Measurements from ENCODE around the gene C2orf92. TPM values are rescaled to one million over a fixed set of nuclear protein-coding genes. Genes with fewer than 3 reads are reported as not detected.

Gene C2orf92
- polyA plus RNA-seq, 3 donors from 2014 or later, result 0.37 TPM; not detected in 2

DNA sequence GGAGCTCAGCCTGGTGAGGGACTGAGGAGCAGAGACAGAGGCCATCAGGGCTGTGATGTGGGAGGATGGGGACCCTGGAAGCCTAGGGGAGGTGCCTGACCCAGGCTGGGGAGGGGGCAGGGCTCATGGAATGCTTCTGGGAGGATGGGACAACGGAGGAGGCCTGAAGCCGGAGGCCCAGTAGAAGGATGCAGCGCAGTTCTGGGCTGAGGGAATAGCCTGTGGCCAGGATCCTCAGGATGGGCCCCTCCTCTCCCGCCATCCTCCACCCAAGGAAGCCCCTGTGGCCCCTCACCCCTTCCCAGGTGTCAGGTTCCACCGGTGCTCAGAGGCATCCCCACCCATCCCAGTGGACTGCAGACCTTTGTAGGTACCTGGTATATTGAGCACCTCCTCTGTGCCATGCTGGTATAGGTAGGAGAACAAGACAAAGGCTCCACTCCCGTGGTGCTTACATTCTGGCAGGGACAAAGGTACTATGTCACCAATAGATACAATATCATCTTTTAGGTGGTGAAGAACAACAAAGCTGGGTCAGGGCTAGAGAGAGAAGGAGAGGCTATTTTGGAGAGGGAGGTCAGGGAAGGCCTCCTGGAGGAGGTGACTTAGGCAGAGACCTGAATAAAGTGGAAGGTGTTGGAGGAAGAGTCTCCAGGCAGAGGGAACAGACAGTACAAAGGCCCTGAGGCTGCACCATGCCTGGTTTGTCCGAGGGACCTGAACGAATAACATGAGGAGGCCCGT lies 46.6 kb downstream of the C2orf92 start:
- peak overlapping the region; percentile 92 to 99 (median 98) for H3K4me3 Mint-ChIP-seq
- peak overlapping the region; percentile 98 to 100 (median 100) for H3K27ac Mint-ChIP-seq
- H3K4me1 Mint-ChIP-seq, result peaks cover 90 to 98% of the 10 kb centered on the region in 2 donors
- H3K9me3 Mint-ChIP-seq, result no peaks in the 10 kb centered on the region
- H3K36me3 Mint-ChIP-seq, result peaks cover 40 to 57% (median 40%) of the 10 kb centered on the region in 3 donors
- DNase-seq, result no peak
- H3K27me3 Mint-ChIP-seq (ENCODE audit: low read depth in 3 of 3), result peaks cover 10 to 25% (median 18%) of the 10 kb centered on the region in 3 donors

- Mint-ChIP-seq H3K27ac (peak overlapping the region; percentile 96 to 100 (median 98)), H3K36me3 (peaks cover 42 to 58% (median 42%) of the 10 kb centered on the region in 3 donors), H3K27me3 (ENCODE audit: low read depth in 3 of 3) (peaks cover 12 to 28% (median 21%) of the 10 kb centered on the region in 3 donors), H3K4me1 (peaks cover 87 to 98% of the 10 kb centered on the region in 2 donors), H3K9me3 (no peaks in the 10 kb centered on the region), H3K4me3 (peak overlapping the region; percentile 92 to 99 (median 98))
- DNase-seq, result peak in 1 of 3 donors; percentile 32
These were observed 47.4 kb downstream of the C2orf92 start for GRCh38 chr2:97716695-97717612.

- peaks cover 87 to 98% of the 10 kb centered on the region in 2 donors for H3K4me1 Mint-ChIP-seq
- no peak for DNase-seq
- H3K36me3 Mint-ChIP-seq, result peaks cover 44 to 60% (median 47%) of the 10 kb centered on the region in 3 donors
- peaks cover 12 to 28% (median 22%) of the 10 kb centered on the region in 3 donors for H3K27me3 Mint-ChIP-seq (ENCODE audit: low read depth in 3 of 3)
- H3K4me3 Mint-ChIP-seq, result peak overlapping the region; percentile 92 to 99 (median 98)
- peak overlapping the region; percentile 96 to 100 (median 98) for H3K27ac Mint-ChIP-seq
- H3K9me3 Mint-ChIP-seq, result no peaks in the 10 kb centered on the region
These were observed 48.1 kb downstream of the C2orf92 start for GRCh38 chr2:97717613-97717995.

DNA sequence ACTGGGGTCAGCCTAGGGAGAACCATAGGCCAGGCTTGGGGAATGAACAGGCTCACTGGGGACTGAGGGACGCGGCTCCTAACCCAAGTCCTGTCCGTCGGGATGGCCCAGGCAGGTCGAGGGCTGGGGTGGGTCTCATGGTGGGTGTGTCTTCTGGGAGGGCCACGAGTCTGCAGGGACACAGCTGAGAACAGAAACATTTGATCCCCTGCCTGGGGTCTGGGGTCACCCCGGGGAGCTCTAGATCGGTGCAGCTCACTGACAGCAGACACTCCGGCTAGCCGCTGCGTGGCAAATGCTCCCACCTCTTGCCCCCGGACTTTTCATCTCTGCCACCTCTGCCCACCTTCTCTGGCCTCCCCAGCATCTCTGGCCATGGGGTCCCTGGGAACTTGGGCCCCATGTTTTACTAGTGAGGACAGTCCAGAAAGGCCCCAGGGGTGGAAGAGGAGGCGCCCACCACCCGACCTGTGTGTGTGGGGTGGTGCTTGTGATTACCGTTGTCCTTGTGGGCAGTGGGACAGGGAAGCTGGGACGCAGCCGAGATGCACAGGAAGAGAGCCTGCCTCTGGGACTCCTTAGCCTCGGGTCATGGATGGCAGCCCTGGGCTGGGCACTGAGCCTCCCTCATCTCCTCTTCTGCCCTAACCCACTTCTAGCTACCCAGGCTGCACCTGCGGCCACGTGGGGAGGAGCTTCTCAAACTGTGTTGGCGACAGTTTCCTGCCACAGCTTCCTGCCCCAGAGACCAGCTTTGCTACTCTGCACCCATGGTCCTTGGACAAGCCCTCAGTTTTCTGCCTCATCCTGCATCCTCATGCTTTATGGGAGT lies 48.8 kb downstream of the C2orf92 start:
- Mint-ChIP-seq H3K4me3 (peak overlapping the region; percentile 92 to 99 (median 98)), H3K4me1 (peaks cover 87 to 98% of the 10 kb centered on the region in 2 donors), H3K36me3 (peaks cover 47 to 66% (median 53%) of the 10 kb centered on the region in 3 donors), H3K27me3 (ENCODE audit: low read depth in 3 of 3) (peaks cover 10 to 28% (median 22%) of the 10 kb centered on the region in 3 donors), H3K27ac (peak overlapping the region; percentile 96 to 100 (median 98)), H3K9me3 (no peaks in the 10 kb centered on the region)
- peak; percentile 82 to 86 (median 82) for DNase-seq

DNA sequence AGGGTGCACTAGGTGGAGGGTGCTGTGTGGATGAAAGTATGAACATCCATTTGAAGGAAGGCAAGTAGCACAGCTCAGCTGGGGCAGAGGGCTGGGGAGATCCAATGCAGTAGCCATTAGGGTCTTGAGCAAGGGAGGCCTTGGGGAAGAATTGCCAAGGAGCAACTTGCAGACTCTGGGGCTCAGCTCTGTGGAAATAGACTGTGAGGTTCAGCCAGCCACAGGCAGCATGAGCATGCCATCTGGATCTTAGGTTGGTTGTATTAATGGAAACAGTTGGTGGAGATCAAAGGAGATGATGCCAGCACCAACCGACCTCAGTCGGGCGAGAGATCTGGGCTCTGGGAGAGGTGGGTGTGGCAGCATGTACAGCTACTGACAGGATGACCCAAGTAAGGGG lies 49.4 kb downstream of the C2orf92 start:
- Mint-ChIP-seq H3K27ac (peak overlapping the region; percentile 96 to 100 (median 98)), H3K4me1 (peaks cover 89 to 97% of the 10 kb centered on the region in 2 donors), H3K36me3 (peaks cover 42 to 63% (median 57%) of the 10 kb centered on the region in 3 donors), H3K4me3 (peak overlapping the region; percentile 92 to 99 (median 98)), H3K9me3 (no peaks in the 10 kb centered on the region), H3K27me3 (ENCODE audit: low read depth in 3 of 3) (peaks cover 10 to 21% (median 15%) of the 10 kb centered on the region in 3 donors)
- no peak for DNase-seq

GRCh38 chr2:97719362-97720155 lies 50.0 kb downstream of the C2orf92 start:
- Mint-ChIP-seq H3K36me3 (peaks cover 40 to 61% (median 56%) of the 10 kb centered on the region in 3 donors), H3K4me3 (peak overlapping the region; percentile 92 to 99 (median 98)), H3K9me3 (no peaks in the 10 kb centered on the region), H3K4me1 (peaks cover 92 to 98% of the 10 kb centered on the region in 2 donors), H3K27me3 (ENCODE audit: low read depth in 3 of 3) (peaks cover 10 to 21% (median 15%) of the 10 kb centered on the region in 3 donors), H3K27ac (peak overlapping the region; percentile 96 to 100 (median 98))
- DNase-seq, result no peak

DNA sequence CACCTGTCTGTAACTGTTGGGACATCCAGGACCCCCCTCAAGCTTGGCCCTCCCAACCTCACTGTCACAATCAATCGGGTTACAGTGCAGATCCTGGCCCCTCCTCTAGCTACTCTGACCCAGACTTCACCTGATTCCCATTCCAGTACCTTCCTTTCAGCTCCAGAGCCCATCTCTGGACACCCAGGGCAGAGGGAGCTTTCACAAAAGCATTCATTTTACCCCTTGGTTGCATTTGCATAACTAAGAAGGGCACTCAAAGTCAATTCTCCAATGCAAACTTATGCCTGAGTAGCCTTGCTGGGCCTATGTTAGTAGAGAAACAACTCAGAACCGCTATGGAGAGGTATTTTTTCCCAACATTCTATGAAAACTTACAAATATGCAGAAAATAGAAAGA lies 51.2 kb downstream of the C2orf92 start:
- H3K4me3 Mint-ChIP-seq, result peak overlapping the region; percentile 84 to 99 (median 92)
- H3K27ac Mint-ChIP-seq, result peak overlapping the region; percentile 96 to 100 (median 98)
- DNase-seq, result no peak
- peaks cover 93 to 98% of the 10 kb centered on the region in 2 donors for H3K4me1 Mint-ChIP-seq
- H3K27me3 Mint-ChIP-seq (ENCODE audit: low read depth in 3 of 3), result peaks cover 12 to 22% (median 17%) of the 10 kb centered on the region in 3 donors
- H3K9me3 Mint-ChIP-seq, result no peaks in the 10 kb centered on the region
- peaks cover 37 to 62% (median 53%) of the 10 kb centered on the region in 3 donors for H3K36me3 Mint-ChIP-seq

- Mint-ChIP-seq H3K36me3 (peaks cover 47 to 63% (median 48%) of the 10 kb centered on the region in 3 donors), H3K27me3 (ENCODE audit: low read depth in 3 of 3) (peaks cover 8 to 22% (median 18%) of the 10 kb centered on the region in 3 donors), H3K27ac (peak overlapping the region; percentile 96 to 100 (median 98)), H3K9me3 (no peaks in the 10 kb centered on the region), H3K4me1 (peaks cover 93 to 98% of the 10 kb centered on the region in 2 donors), H3K4me3 (peak overlapping the region; percentile 47 to 98 (median 59))
- DNase-seq, result no peak
These were observed 52.7 kb downstream of the C2orf92 start for GRCh38 chr2:97722227-97722626.

- H3K36me3 Mint-ChIP-seq, result peaks cover 51 to 69% (median 60%) of the 10 kb centered on the region in 3 donors
- no peak for DNase-seq
- peaks cover 93 to 98% of the 10 kb centered on the region in 2 donors for H3K4me1 Mint-ChIP-seq
- H3K27ac Mint-ChIP-seq, result peak overlapping the region; percentile 96 to 100 (median 98)
- H3K4me3 Mint-ChIP-seq, result peak overlapping the region; percentile 65 to 98 (median 74)
- H3K9me3 Mint-ChIP-seq, result no peaks in the 10 kb centered on the region
- H3K27me3 Mint-ChIP-seq (ENCODE audit: low read depth in 3 of 3), result peaks cover 7 to 22% (median 15%) of the 10 kb centered on the region in 3 donors
These were observed 53.9 kb downstream of the C2orf92 start for GRCh38 chr2:97723156-97724072.

DNA sequence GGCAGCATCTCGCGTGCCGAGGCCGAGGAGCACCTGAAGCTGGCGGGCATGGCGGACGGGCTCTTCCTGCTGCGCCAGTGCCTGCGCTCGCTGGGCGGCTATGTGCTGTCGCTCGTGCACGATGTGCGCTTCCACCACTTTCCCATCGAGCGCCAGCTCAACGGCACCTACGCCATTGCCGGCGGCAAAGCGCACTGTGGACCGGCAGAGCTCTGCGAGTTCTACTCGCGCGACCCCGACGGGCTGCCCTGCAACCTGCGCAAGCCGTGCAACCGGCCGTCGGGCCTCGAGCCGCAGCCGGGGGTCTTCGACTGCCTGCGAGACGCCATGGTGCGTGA lies 54.5 kb downstream of the C2orf92 start:
- peaks cover 93 to 98% of the 10 kb centered on the region in 2 donors for H3K4me1 Mint-ChIP-seq
- H3K36me3 Mint-ChIP-seq, result peaks cover 48 to 68% (median 58%) of the 10 kb centered on the region in 3 donors
- DNase-seq, result no peak
- H3K9me3 Mint-ChIP-seq, result no peaks in the 10 kb centered on the region
- H3K27ac Mint-ChIP-seq, result no peak overlapping the region
- H3K27me3 Mint-ChIP-seq (ENCODE audit: low read depth in 3 of 3), result peaks cover 4 to 18% (median 13%) of the 10 kb centered on the region in 3 donors
- no peak overlapping the region for H3K4me3 Mint-ChIP-seq

GRCh38 chr2:97724501-97724900 lies 55.0 kb downstream of the C2orf92 start:
- peaks cover 49 to 68% (median 58%) of the 10 kb centered on the region in 3 donors for H3K36me3 Mint-ChIP-seq
- peaks cover 4 to 16% (median 13%) of the 10 kb centered on the region in 3 donors for H3K27me3 Mint-ChIP-seq (ENCODE audit: low read depth in 3 of 3)
- DNase-seq, result no peak
- peak overlapping the region in 4 of 5 donors; percentile 20 to 36 (median 32) for H3K4me3 Mint-ChIP-seq
- H3K9me3 Mint-ChIP-seq, result no peaks in the 10 kb centered on the region
- H3K4me1 Mint-ChIP-seq, result peaks cover 93 to 98% of the 10 kb centered on the region in 2 donors
- peak overlapping the region in 5 of 6 donors; percentile 64 to 92 (median 86) for H3K27ac Mint-ChIP-seq
